Measurements from ENCODE around the gene ACAN. TPM values are rescaled to one million over a fixed set of nuclear protein-coding genes. Genes with fewer than 3 reads are reported as not detected.

Gene ACAN
- total and polyA plus RNA-seq, 8 donors, result 0.04 to 5.7 (median 0.22) TPM; not detected in 1

DNA sequence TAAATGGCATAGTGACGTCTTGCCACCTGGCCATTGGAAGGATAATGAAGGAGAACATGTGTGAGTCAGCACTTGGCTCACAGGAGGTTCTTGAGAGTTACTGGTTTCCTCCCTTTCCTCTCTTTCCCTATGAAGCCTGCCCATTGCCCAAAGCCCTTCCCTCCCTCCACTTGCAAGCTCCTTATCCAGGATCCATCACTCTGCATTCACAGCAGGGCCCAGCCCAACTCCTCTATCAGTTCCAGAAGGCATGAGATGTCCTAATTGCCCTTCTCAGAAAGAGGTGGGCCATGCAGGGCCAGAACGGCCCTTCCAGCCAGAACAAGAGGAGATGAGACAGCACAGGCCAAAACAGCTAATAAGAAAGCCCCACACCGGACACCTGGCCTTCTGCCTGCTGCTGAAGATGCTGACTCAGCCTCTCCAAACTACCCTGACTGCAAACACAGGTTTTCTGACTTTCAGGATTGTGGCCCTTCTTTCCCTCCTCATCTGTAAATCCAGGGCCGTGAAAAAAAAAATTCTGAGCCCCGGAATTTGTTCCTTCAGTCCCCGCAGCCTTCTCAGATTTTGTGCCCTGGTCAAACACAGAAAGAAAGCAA, 62.4 kb downstream of the ACAN start:
- DNase-seq (no peak), ATAC-seq (no peak), FAIRE-seq (no peak)
- Histone ChIP-seq H3K36me3 (no peaks in the 10 kb centered on the region), H3K27me3 (no peaks in the 10 kb centered on the region), H3K9me3 (no peaks in the 10 kb centered on the region), H3K4me1 (no peaks in the 10 kb centered on the region), H3K4me3 (no peak overlapping the region), H3K27ac (no peak overlapping the region)
- intact Hi-C loops (cut with DNase I), result no loop called here
- TF ChIP-seq, protein P1, sequence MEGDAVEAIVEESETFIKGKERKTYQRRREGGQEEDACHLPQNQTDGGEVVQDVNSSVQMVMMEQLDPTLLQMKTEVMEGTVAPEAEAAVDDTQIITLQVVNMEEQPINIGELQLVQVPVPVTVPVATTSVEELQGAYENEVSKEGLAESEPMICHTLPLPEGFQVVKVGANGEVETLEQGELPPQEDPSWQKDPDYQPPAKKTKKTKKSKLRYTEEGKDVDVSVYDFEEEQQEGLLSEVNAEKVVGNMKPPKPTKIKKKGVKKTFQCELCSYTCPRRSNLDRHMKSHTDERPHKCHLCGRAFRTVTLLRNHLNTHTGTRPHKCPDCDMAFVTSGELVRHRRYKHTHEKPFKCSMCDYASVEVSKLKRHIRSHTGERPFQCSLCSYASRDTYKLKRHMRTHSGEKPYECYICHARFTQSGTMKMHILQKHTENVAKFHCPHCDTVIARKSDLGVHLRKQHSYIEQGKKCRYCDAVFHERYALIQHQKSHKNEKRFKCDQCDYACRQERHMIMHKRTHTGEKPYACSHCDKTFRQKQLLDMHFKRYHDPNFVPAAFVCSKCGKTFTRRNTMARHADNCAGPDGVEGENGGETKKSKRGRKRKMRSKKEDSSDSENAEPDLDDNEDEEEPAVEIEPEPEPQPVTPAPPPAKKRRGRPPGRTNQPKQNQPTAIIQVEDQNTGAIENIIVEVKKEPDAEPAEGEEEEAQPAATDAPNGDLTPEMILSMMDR (IDR thresholded peaks at IDR 0.05), result no peak
- WGBS, 2 donors, result 58 to 68% methylated on average over 6 of the region's 6 CpGs

DNA sequence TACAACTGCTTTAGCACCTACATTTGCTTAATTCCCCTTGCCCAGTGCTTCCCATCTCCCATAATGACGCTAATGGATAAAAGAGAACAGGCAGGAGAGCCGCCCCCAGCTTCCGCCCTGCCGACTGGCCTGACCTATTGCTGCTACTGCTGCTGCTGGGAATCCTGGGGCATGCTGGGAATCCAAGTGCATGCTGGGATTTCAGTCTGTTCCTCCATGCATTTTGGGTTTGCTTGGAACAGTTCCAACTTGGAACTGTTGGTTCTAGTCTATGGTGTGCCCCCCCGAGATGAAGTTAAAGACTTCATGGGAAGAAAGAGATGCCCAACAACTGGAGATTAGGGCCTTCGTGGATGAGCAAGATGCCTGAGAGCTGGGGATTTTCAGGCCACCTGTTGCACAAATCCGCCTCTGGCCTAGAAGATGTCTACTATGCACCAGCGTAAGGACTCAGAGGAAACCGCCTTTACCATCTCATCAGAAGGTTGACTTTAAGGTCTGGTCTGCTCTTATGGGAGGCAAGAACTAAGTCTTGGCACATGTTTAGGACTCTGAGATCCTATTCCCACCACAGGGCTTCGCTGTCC, 63.2 kb downstream of the ACAN start:
- H3K27me3 ChIP-seq, result no peaks in the 10 kb centered on the region
- H3K4me3 ChIP-seq, result no peak overlapping the region
- FAIRE-seq (no peak), ATAC-seq (no peak), DNase-seq (no peak)
- H3K4me1 ChIP-seq, result no peaks in the 10 kb centered on the region
- no peaks in the 10 kb centered on the region for H3K36me3 ChIP-seq
- TF ChIP-seq, protein P1 (IDR thresholded peaks at IDR 0.05), result no peak
- intact Hi-C loops (cut with DNase I), result no loop called here
- H3K27ac ChIP-seq, result no peak overlapping the region
- WGBS, 2 donors, result 81 to 92% methylated on average over 10 of the region's 10 CpGs
- H3K9me3 ChIP-seq, result no peaks in the 10 kb centered on the region

DNA sequence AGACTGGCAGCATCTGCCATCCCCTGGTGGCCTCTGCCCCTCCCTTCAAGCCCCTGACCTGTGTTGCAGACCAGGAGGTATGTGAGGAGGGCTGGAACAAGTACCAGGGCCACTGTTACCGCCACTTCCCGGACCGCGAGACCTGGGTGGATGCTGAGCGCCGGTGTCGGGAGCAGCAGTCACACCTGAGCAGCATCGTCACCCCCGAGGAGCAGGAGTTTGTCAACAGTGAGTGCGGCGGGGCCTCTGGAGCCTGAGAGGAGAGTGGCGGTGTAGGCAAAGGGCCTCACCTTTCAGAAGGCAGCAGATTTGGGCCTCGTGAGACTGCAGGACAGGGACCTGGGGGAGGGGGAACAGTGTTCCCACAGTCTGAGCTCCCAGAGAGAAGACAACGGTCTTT, 68.1 kb downstream of the ACAN start:
- ATAC-seq (no peak), DNase-seq (no peak), FAIRE-seq (no peak)
- TF ChIP-seq, protein P1 (IDR thresholded peaks at IDR 0.05), result no peak
- Histone ChIP-seq H3K36me3 (no peaks in the 10 kb centered on the region), H3K4me3 (no peak overlapping the region), H3K9me3 (no peaks in the 10 kb centered on the region), H3K27ac (no peak overlapping the region), H3K27me3 (no peaks in the 10 kb centered on the region), H3K4me1 (no peaks in the 10 kb centered on the region)
- intact Hi-C loops (cut with DNase I), result no loop called here
- WGBS, 2 donors, result 46 to 54% methylated on average over 14 of the region's 14 CpGs

DNA sequence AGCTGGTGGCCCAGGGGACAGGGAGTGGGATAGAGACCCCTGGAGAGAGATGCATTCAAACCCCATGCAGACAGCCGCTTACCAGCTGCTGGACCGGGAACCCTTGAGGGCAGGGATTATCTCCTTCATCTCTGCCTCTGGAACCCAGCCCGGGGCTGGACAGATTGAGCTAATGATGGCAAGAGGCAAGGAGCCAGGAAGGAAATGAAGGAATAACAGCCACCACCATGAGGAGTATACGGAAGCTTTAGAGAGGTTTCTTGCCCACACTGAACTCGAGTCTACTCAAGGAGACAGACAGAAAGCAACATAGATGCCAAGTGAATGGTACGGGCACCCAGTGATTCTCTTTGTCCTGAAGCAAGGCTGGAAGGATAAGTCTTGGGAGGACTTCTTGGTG, 68.9 kb downstream of the ACAN start:
- H3K36me3 ChIP-seq, result no peaks in the 10 kb centered on the region
- ATAC-seq (no peak), FAIRE-seq (no peak), DNase-seq (no peak)
- H3K4me3 ChIP-seq, result no peak overlapping the region
- no peak overlapping the region for H3K27ac ChIP-seq
- H3K27me3 ChIP-seq, result no peaks in the 10 kb centered on the region
- TF ChIP-seq, protein P1 (IDR thresholded peaks at IDR 0.05), result no peak
- no peaks in the 10 kb centered on the region for H3K9me3 ChIP-seq
- intact Hi-C loops (cut with DNase I), result no loop called here
- H3K4me1 ChIP-seq, result no peaks in the 10 kb centered on the region
- WGBS, 2 donors, result 53 to 65% methylated on average over 6 of the region's 6 CpGs

DNA sequence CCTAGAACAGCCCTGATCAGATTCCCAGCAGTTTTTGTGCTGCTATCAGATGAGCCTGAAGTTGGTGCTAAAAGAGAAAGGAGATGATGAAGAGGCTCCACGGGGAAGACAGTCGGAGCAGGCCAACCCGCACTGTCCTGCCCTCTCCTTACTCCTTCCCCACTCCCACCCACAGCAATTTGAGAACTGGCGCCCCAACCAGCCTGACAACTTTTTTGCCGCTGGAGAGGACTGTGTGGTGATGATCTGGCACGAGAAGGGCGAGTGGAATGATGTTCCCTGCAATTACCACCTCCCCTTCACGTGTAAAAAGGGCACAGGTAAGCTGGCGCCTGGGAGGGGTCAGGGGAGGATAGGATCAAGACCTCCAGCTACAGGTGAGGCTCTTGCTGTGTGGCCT, 69.5 kb downstream of the ACAN start:
- WGBS, 2 donors, result 32 to 33% methylated on average over 9 of the region's 9 CpGs
- DNase-seq (no peak), FAIRE-seq (no peak), ATAC-seq (no peak)
- H3K4me3 ChIP-seq, result no peak overlapping the region
- intact Hi-C loops (cut with DNase I), result no loop called here
- H3K9me3 ChIP-seq, result no peaks in the 10 kb centered on the region
- no peaks in the 10 kb centered on the region for H3K36me3 ChIP-seq
- no peaks in the 10 kb centered on the region for H3K4me1 ChIP-seq
- TF ChIP-seq, protein P1 (IDR thresholded peaks at IDR 0.05), result no peak
- no peaks in the 10 kb centered on the region for H3K27me3 ChIP-seq
- no peak overlapping the region for H3K27ac ChIP-seq
